B cell (primary cell): ENCODE data around the gene ORC4. TPM values are rescaled to one million over a fixed set of nuclear protein-coding genes. Genes with fewer than 3 reads are reported as not detected.

Experiments
- ATAC-seq: fragments of 200-7000 bp; cut with Tn5 transposase; one replicate; pipeline ENCODE4 v1.10.0; 2021; ENCODE audit warnings: low read depth, mild to moderate bottlenecking, moderate number of reproducible peaks, moderate library complexity
- CTCF ChIA-PET: fragments of 350-600 bp; sonication (Branson Sonifier 250); formaldehyde crosslinking; loops from one replicate; lab custom pipeline; 2021; ENCODE audit warnings: antibody characterized with exemption, inconsistent platforms; lab: Charles Lee
- POLR2A ChIA-PET: fragments of 350-600 bp; sonication (Branson Sonifier 250); formaldehyde crosslinking; loops from one replicate; lab custom pipeline; 2021; ENCODE audit warnings: antibody characterized with exemption; lab: Charles Lee
- DNase-seq: peaks from one replicate; pipeline ENCODE4 v3.0.0; 2013
- H2AFZ ChIP-seq: 2 replicates; pipeline ENCODE4 v1.6.1; 2012; ENCODE audit warnings: mild to moderate bottlenecking, low read depth, low read length; ENCODE audit not compliant: insufficient read depth, poor library complexity, severe bottlenecking
- H3K27ac ChIP-seq, 2 donors: 1 replicate in 1 of 2; 2 replicates in 1 of 2; pipeline ENCODE4 v1.5.1; 2012 to 2013; ENCODE audit warnings: low read length in 2 of 2, mild to moderate bottlenecking in 2 of 2, moderate library complexity in 1 of 2
- H3K27me3 ChIP-seq, 4 experiments: fragments of 200-600 bp in 1 of 4; sonication (generic) in 1 of 4; replicated peaks in 1 of 4; 1 replicate in 2 of 4; 2 replicates in 2 of 4; pipeline versions ENCODE4 v1.6.1 to v1.7.0; 2013 to 2016; ENCODE audit warnings: low read length in 3 of 4, mild to moderate bottlenecking in 2 of 4, mixed read lengths in 1 of 4, moderate library complexity in 1 of 4; ENCODE audit not compliant: insufficient read depth in 4 of 4, control insufficient read depth in 3 of 4; ENCODE audit errors: control extremely low read depth in 1 of 4
- H3K36me3 ChIP-seq, 2 experiments: replicated peaks in 1 of 2; 1 replicate in 1 of 2; 2 replicates in 1 of 2; pipeline versions ENCODE4 v1.6.1 to v1.7.1; 2013; ENCODE audit warnings: low read length in 1 of 2; ENCODE audit not compliant: insufficient read depth in 2 of 2, control insufficient read depth in 1 of 2; ENCODE audit errors: control extremely low read depth in 1 of 2, extremely low read depth in 1 of 2
- H3K4me1 ChIP-seq, 2 donors: fragments of 200-600 bp in 1 of 2; sonication (generic) in 1 of 2; 1 replicate in 1 of 2; 2 replicates in 1 of 2; pipeline versions ENCODE4 v1.5.1 to v1.6.1; 2013 to 2017; ENCODE audit warnings: low read length in 2 of 2; ENCODE audit not compliant: control insufficient read depth in 2 of 2, insufficient read depth in 2 of 2
- H3K4me2 ChIP-seq: replicated peaks from 2 replicates; pipeline ENCODE3; 2012; ENCODE audit warnings: mild to moderate bottlenecking, low read depth, low read length; ENCODE audit not compliant: poor library complexity, severe bottlenecking
- H3K4me3 ChIP-seq, 5 experiments: fragments of 200-600 bp in 1 of 5; sonication (generic) in 1 of 5; 1 replicate in 3 of 5; 2 replicates in 2 of 5; pipeline versions ENCODE4 v1.5.1 to v1.7.0; 2011 to 2016; ENCODE audit warnings: low read length in 4 of 5, mild to moderate bottlenecking in 4 of 5, low read depth in 2 of 5, control low read depth in 1 of 5, moderate library complexity in 1 of 5; ENCODE audit not compliant: insufficient read depth in 1 of 5; ENCODE audit errors: control extremely low read depth in 1 of 5, extremely low read depth in 1 of 5
- H3K79me2 ChIP-seq: fragments of 200-600 bp; sonication (generic); one replicate; pipeline ENCODE4 v1.6.0; 2016; ENCODE audit warnings: low read length; ENCODE audit not compliant: control insufficient read depth, insufficient read depth
- H3K9ac ChIP-seq: fragments of 200-600 bp; sonication (generic); 2 replicates; pipeline ENCODE4 v1.6.1; 2017; ENCODE audit warnings: mild to moderate bottlenecking, low read length, moderate library complexity
- H3K9me3 ChIP-seq, 3 donors: one replicate each; pipeline versions ENCODE4 v1.6.1 to v1.7.1; 2013; ENCODE audit warnings: low read length in 2 of 3; ENCODE audit not compliant: control insufficient read depth in 2 of 3, insufficient read depth in 1 of 3; ENCODE audit errors: control extremely low read depth in 1 of 3
- H4K20me1 ChIP-seq: 2 replicates; pipeline ENCODE4 v1.6.0; 2012; ENCODE audit warnings: mild to moderate bottlenecking, low read length; ENCODE audit not compliant: insufficient read depth, control insufficient read depth, poor library complexity, severe bottlenecking
- H3K27ac Mint-ChIP-seq: one replicate; pipeline ENCODE4 v1.8.0; 2021; ENCODE audit warnings: mixed read lengths
- H3K27me3 Mint-ChIP-seq: one replicate; pipeline ENCODE4 v1.8.0; 2021; ENCODE audit warnings: mixed read lengths
- H3K4me1 Mint-ChIP-seq: one replicate; pipeline ENCODE4 v1.8.0; 2021; ENCODE audit warnings: mixed read lengths
- H3K4me3 Mint-ChIP-seq: one replicate; pipeline ENCODE4 v1.8.0; 2021; ENCODE audit warnings: mixed read lengths
- H3K9me3 Mint-ChIP-seq: one replicate; pipeline ENCODE4 v1.8.0; 2022; ENCODE audit warnings: mixed read lengths; ENCODE audit not compliant: insufficient read depth
- CTCF ChIP-seq: fragments of 200-600 bp; IDR thresholded peaks from one replicate; pipeline ENCODE4 v1.8.0; 2022; ENCODE audit warnings: antibody characterized with exemption, mild to moderate bottlenecking
- EZH2 ChIP-seq: IDR thresholded peaks from 2 replicates; pipeline ENCODE4 v1.6.1; 2012; ENCODE audit warnings: borderline replicate concordance, low read depth, mild to moderate bottlenecking, moderate library complexity, low read length; ENCODE audit not compliant: insufficient read depth, poor library complexity, severe bottlenecking
- WGBS: methylation state at CpG from one replicate; pipeline ENCODE4 v1.1.5; 2013; ENCODE audit warnings: missing lambda C conversion rate; ENCODE audit not compliant: insufficient coverage; 5-methylcytosine and 5-hydroxymethylcytosine counted together
- intact Hi-C: fragments of 100-400 bp; cut with micrococcal nuclease; formaldehyde crosslinking; loops from one replicate; pipeline ENCODE4 v1.10.0; 2022
- polyA plus RNA-seq: library from polyadenylated mRNA; depleted of rRNA; stranded (reverse); fragments of >200 nt; gene quantifications from 2 replicates; pipeline ENCODE4 v1.2.3, GENCODE V29; 2012
- total RNA-seq, 2 donors: library from RNA; stranded (reverse); fragments of 120-200 nt in 1 of 2; gene quantifications; 1 replicate in 1 of 2; 2 replicates in 1 of 2; pipeline versions ENCODE4 v1.2.3 to v1.2.4, GENCODE V29; 2013 to 2022

The ORC4 gene
- total and polyA plus RNA-seq, 2 donors (not counting 1 experiment from before 2014, with no cell fraction given) = 31.5 to 48.9 TPM

- ATAC-seq (no peak), DNase-seq (no peak)
- CTCF ChIA-PET = no interaction called here
- WGBS = no CpG with 5 or more reads among the region's 1 CpG
- Mint-ChIP-seq H3K4me1 (peaks cover 18% of the 10 kb centered on the region), H3K4me3 (no peak overlapping the region), H3K27me3 (no peaks in the 10 kb centered on the region), H3K9me3 (no peaks in the 10 kb centered on the region), H3K27ac (no peak overlapping the region)
- intact Hi-C loops = no loop called here
- Histone ChIP-seq H3K9ac (no peak overlapping the region), H3K4me1 (peaks cover 3 to 8% of the 10 kb centered on the region in 2 donors), H3K4me3 (no peak overlapping the region), H3K36me3 (no peaks in the 10 kb centered on the region), H3K4me2 (no peak overlapping the region), H3K27ac (no peak overlapping the region), H4K20me1 (no peaks in the 10 kb centered on the region), H2AFZ (no peak overlapping the region), H3K27me3 (no peaks in the 10 kb centered on the region), H3K9me3 (no peaks in the 10 kb centered on the region), H3K79me2 (peaks cover 7% of the 10 kb centered on the region)
- POLR2A ChIA-PET = no interaction called here
- TF ChIP-seq EZH2 = no peak
- no peak for TF ChIP-seq CTCF
Measured at GRCh38 chr2:148039783-148040182, 19.2 kb upstream of the ORC4 start.

GRCh38 chr2:148032215-148032614, 11.7 kb upstream of the ORC4 start:
- H3K4me1 Mint-ChIP-seq = peaks cover 7% of the 10 kb centered on the region
- H3K36me3 ChIP-seq = no peaks in the 10 kb centered on the region
- ATAC-seq (no peak), DNase-seq (no peak)
- H3K4me1 ChIP-seq = no peaks in the 10 kb centered on the region
- no peaks in the 10 kb centered on the region for H3K27me3 ChIP-seq
- CTCF ChIA-PET = no interaction called here
- no peaks in the 10 kb centered on the region for H3K9me3 Mint-ChIP-seq
- no peak overlapping the region for H3K27ac ChIP-seq
- no peak overlapping the region for H3K4me3 Mint-ChIP-seq
- 94% methylated on average over 3 of the region's 4 CpGs for WGBS
- H3K4me3 ChIP-seq = no peak overlapping the region
- no peak overlapping the region for H3K27ac Mint-ChIP-seq
- no peak overlapping the region for H3K9ac ChIP-seq
- TF ChIP-seq EZH2 = no peak
- TF ChIP-seq CTCF = no peak
- H2AFZ ChIP-seq = no peak overlapping the region
- H3K27me3 Mint-ChIP-seq = no peaks in the 10 kb centered on the region
- intact Hi-C loops = no loop called here
- H4K20me1 ChIP-seq = peaks cover 17% of the 10 kb centered on the region
- H3K4me2 ChIP-seq = no peak overlapping the region
- POLR2A ChIA-PET = no interaction called here
- peaks cover 30% of the 10 kb centered on the region for H3K79me2 ChIP-seq
- no peaks in the 10 kb centered on the region for H3K9me3 ChIP-seq
